ENCODE measurements around the gene IMPG1. TPM values are rescaled to one million over a fixed set of nuclear protein-coding genes. Genes with fewer than 3 reads are reported as not detected.

IMPG1 gene
- polyA plus RNA-seq, 3 donors = not detected

- peaks cover 20 to 32% of the 10 kb centered on the region in 2 donors for H3K9me3 ChIP-seq (replicated peaks in 1 of 2; ENCODE audit: control insufficient read depth in 1 of 2, insufficient read depth in 1 of 2, low read length in 2 of 2)
- no peak overlapping the region for H3K9ac ChIP-seq (ENCODE audit: insufficient read depth, low read length, poor library complexity, severe bottlenecking)
- H3K36me3 Mint-ChIP-seq = no peaks in the 10 kb centered on the region
- no peak overlapping the region for H3K4me2 ChIP-seq (replicated peaks; ENCODE audit: extremely low read depth, low read length, poor library complexity, severe bottlenecking)
- no peak overlapping the region for H3K4me3 Mint-ChIP-seq
- no peaks in the 10 kb centered on the region for H3K4me1 Mint-ChIP-seq
- H3K27me3 ChIP-seq (ENCODE audit: control insufficient read depth in 2 of 2, insufficient read depth in 2 of 2, low read length in 2 of 2) = no peaks in the 10 kb centered on the region
- DNase-seq = no peak
- H3K27ac ChIP-seq (ENCODE audit: low read depth in 1 of 2, low read length in 2 of 2) = no peak overlapping the region
- no peak overlapping the region for H3K27ac Mint-ChIP-seq
- no peak for TF ChIP-seq CTCF (IDR thresholded peaks at IDR 0.05)
- H2AFZ ChIP-seq (ENCODE audit: insufficient read depth, low read depth, low read length, poor library complexity, severe bottlenecking) = no peak overlapping the region
- no peaks in the 10 kb centered on the region for H3K79me2 ChIP-seq (ENCODE audit: insufficient read depth, low read length)
- no peaks in the 10 kb centered on the region for H3K36me3 ChIP-seq (replicated peaks in 1 of 2; ENCODE audit: control insufficient read depth in 1 of 2, insufficient read depth in 2 of 2, low read length in 2 of 2)
- H3K9me3 Mint-ChIP-seq = peaks cover 7 to 28% (median 21%) of the 10 kb centered on the region in 7 donors
- H3K27me3 Mint-ChIP-seq (ENCODE audit: low read depth in 3 of 3) = no peaks in the 10 kb centered on the region
- no peak overlapping the region for H3K4me3 ChIP-seq (replicated peaks in 1 of 3; ENCODE audit: low read depth in 2 of 3, low read length in 3 of 3)
- no peaks in the 10 kb centered on the region for H4K20me1 ChIP-seq (ENCODE audit: insufficient read depth, low read length)
- H3K4me1 ChIP-seq (ENCODE audit: control insufficient read depth in 1 of 2, insufficient read depth in 2 of 2, low read length in 2 of 2) = no peaks in the 10 kb centered on the region
- WGBS (ENCODE audit: insufficient coverage) = 88% methylated on average over 4 of the region's 6 CpGs
- intact Hi-C loops (cut with micrococcal nuclease) = no loop called here
Observed at GRCh38 chr6:76014626-76015530, 57.6 kb downstream of the IMPG1 start.

GRCh38 chr6:76004202-76004601 lies 68.3 kb downstream of the IMPG1 start:
- Histone ChIP-seq H3K4me2 (replicated peaks; ENCODE audit: extremely low read depth, low read length, poor library complexity, severe bottlenecking) (no peak overlapping the region), H2AFZ (ENCODE audit: insufficient read depth, low read depth, low read length, poor library complexity, severe bottlenecking) (no peak overlapping the region), H3K79me2 (ENCODE audit: insufficient read depth, low read length) (no peaks in the 10 kb centered on the region), H3K9ac (ENCODE audit: insufficient read depth, low read length, poor library complexity, severe bottlenecking) (no peak overlapping the region), H3K4me1 (ENCODE audit: control insufficient read depth in 1 of 2, insufficient read depth in 2 of 2, low read length in 2 of 2) (no peaks in the 10 kb centered on the region), H3K9me3 (replicated peaks in 1 of 2; ENCODE audit: control insufficient read depth in 1 of 2, insufficient read depth in 1 of 2, low read length in 2 of 2) (no peaks in the 10 kb centered on the region), H4K20me1 (ENCODE audit: insufficient read depth, low read length) (no peaks in the 10 kb centered on the region), H3K36me3 (replicated peaks in 1 of 2; ENCODE audit: control insufficient read depth in 1 of 2, insufficient read depth in 2 of 2, low read length in 2 of 2) (no peaks in the 10 kb centered on the region), H3K27me3 (ENCODE audit: control insufficient read depth in 2 of 2, insufficient read depth in 2 of 2, low read length in 2 of 2) (no peaks in the 10 kb centered on the region), H3K4me3 (replicated peaks in 1 of 3; ENCODE audit: low read depth in 2 of 3, low read length in 3 of 3) (no peak overlapping the region), H3K27ac (ENCODE audit: low read depth in 1 of 2, low read length in 2 of 2) (no peak overlapping the region)
- H3K36me3 Mint-ChIP-seq = no peaks in the 10 kb centered on the region
- H3K4me3 Mint-ChIP-seq = no peak overlapping the region
- H3K9me3 Mint-ChIP-seq = peaks cover 0 to 7% (median 0%) of the 10 kb centered on the region in 7 donors
- no peak for DNase-seq
- TF ChIP-seq CTCF (IDR thresholded peaks at IDR 0.05) = no peak
- intact Hi-C loops (cut with micrococcal nuclease) = no loop called here
- no peaks in the 10 kb centered on the region for H3K27me3 Mint-ChIP-seq (ENCODE audit: low read depth in 3 of 3)
- 92% methylated on average over 2 of the region's 2 CpGs for WGBS (ENCODE audit: insufficient coverage)
- no peaks in the 10 kb centered on the region for H3K4me1 Mint-ChIP-seq
- no peak overlapping the region for H3K27ac Mint-ChIP-seq
